Osteoblast (primary cell): Measurements from ENCODE around the gene LZTS2. TPM values are rescaled to one million over a fixed set of nuclear protein-coding genes. Genes with fewer than 3 reads are reported as not detected.

Experiments
- DNase-seq: peaks from one replicate; pipeline ENCODE4 v3.0.0; 2011; ENCODE audit warnings: low spot score, mixed read lengths; ENCODE audit not compliant: insufficient read length; ENCODE audit errors: missing footprints
- H2AFZ ChIP-seq: 2 replicates; pipeline ENCODE4 v1.6.0; 2011; ENCODE audit warnings: mild to moderate bottlenecking, low read length
- H3K27ac ChIP-seq: 2 replicates; pipeline ENCODE4 v1.5.1; 2011; ENCODE audit warnings: mild to moderate bottlenecking, low read depth, low read length, moderate library complexity
- H3K27me3 ChIP-seq: 2 replicates; pipeline ENCODE4 v1.6.0; 2012; ENCODE audit warnings: mild to moderate bottlenecking, control low read depth, inconsistent platforms, low read length, moderate library complexity; ENCODE audit not compliant: insufficient read depth
- H3K36me3 ChIP-seq: 2 replicates; pipeline ENCODE4 v1.5.1; 2011; ENCODE audit warnings: mild to moderate bottlenecking, low read length, control low read depth, moderate library complexity; ENCODE audit not compliant: insufficient read depth
- H3K4me1 ChIP-seq: 2 replicates; pipeline ENCODE4 v1.5.1; 2011; ENCODE audit warnings: mild to moderate bottlenecking, low read length, control low read depth, moderate library complexity; ENCODE audit not compliant: insufficient read depth
- H3K4me2 ChIP-seq: 2 replicates; pipeline ENCODE4 v1.6.0; 2011; ENCODE audit warnings: mild to moderate bottlenecking, low read length; ENCODE audit not compliant: insufficient read depth
- H3K4me3 ChIP-seq: fragments of 200-600 bp; sonication (generic); 3 replicates; pipeline ENCODE4 v1.5.1; 2012; ENCODE audit warnings: mild to moderate bottlenecking, low read length, inconsistent platforms; ENCODE audit not compliant: insufficient read depth
- H3K79me2 ChIP-seq: 2 replicates; pipeline ENCODE4 v1.6.0; 2012; ENCODE audit warnings: mild to moderate bottlenecking, low read length, control low read depth, inconsistent platforms; ENCODE audit not compliant: insufficient read depth
- H3K9me3 ChIP-seq: 2 replicates; pipeline ENCODE4 v1.5.1; 2011; ENCODE audit warnings: low read depth, low read length, control low read depth
- H4K20me1 ChIP-seq: 2 replicates; pipeline ENCODE4 v1.6.0; 2012; ENCODE audit warnings: mild to moderate bottlenecking, low read length, control low read depth; ENCODE audit not compliant: insufficient read depth
- total RNA-seq: library from RNA; depleted of rRNA; stranded (reverse); fragments of >200 nt; gene quantifications from 2 replicates; pipeline ENCODE4 v1.2.3, GENCODE V29; 2012
- TF ChIP-seq, protein P1 (sequence below): IDR thresholded peaks from 2 replicates; pipeline ENCODE4 v1.5.1; 2011; ENCODE audit warnings: mild to moderate bottlenecking, low read depth, low read length, moderate library complexity; ENCODE audit errors: extremely low read depth

Gene LZTS2
- total RNA-seq, 1 donor, result 127 TPM

DNA sequence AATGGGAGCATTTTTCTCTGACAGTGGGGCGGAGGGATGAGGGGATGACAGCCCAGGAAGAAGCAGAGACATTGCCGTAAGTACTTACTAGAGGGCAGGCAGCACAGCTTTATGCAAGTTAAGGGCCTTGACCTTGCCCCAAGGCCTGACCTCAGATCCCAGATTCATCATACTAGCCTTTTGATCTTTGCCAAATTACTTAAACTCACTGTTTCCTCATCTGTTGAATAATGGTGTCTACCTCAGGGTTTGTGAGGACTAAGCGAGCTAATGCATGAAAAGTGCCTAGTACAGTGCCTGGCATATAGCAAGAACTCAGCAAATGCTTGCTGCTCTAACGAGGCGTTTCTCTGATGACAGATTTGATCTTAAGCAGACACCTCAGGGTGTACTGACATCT lies 33.8 kb upstream of the LZTS2 start:
- Histone ChIP-seq H3K27ac (no peak overlapping the region), H3K4me2 (no peak overlapping the region), H3K4me1 (peaks cover 6% of the 10 kb centered on the region), H3K36me3 (peaks cover 38% of the 10 kb centered on the region), H3K27me3 (peaks cover 3% of the 10 kb centered on the region), H3K9me3 (no peaks in the 10 kb centered on the region), H4K20me1 (no peaks in the 10 kb centered on the region), H3K79me2 (no peaks in the 10 kb centered on the region), H3K4me3 (no peak overlapping the region), H2AFZ (no peak overlapping the region)
- no peak for DNase-seq
- TF ChIP-seq, protein P1, sequence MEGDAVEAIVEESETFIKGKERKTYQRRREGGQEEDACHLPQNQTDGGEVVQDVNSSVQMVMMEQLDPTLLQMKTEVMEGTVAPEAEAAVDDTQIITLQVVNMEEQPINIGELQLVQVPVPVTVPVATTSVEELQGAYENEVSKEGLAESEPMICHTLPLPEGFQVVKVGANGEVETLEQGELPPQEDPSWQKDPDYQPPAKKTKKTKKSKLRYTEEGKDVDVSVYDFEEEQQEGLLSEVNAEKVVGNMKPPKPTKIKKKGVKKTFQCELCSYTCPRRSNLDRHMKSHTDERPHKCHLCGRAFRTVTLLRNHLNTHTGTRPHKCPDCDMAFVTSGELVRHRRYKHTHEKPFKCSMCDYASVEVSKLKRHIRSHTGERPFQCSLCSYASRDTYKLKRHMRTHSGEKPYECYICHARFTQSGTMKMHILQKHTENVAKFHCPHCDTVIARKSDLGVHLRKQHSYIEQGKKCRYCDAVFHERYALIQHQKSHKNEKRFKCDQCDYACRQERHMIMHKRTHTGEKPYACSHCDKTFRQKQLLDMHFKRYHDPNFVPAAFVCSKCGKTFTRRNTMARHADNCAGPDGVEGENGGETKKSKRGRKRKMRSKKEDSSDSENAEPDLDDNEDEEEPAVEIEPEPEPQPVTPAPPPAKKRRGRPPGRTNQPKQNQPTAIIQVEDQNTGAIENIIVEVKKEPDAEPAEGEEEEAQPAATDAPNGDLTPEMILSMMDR, result no peak

DNA sequence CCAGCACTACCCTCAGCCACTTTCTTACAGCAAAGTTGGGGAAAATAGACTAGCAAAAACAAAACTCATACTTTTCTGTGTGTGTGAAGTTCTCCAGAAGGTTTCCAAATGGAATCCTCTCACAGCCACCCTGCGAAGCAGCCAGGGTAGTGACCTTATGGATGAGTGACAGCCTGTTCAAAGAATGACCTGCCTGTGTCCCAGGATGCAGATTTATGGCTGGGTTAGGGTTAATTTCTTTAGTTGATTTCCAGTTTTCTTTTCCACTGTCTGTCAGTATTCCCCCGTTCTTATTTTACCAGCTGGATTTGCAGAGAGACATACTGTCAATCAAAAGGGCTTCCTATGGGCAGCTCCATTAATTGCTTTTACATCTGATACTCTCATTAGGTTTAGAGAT lies 32.7 kb upstream of the LZTS2 start:
- no peaks in the 10 kb centered on the region for H4K20me1 ChIP-seq
- no peak overlapping the region for H3K4me2 ChIP-seq
- peaks cover 32% of the 10 kb centered on the region for H3K36me3 ChIP-seq
- TF ChIP-seq, protein P1, result no peak
- H3K27ac ChIP-seq, result no peak overlapping the region
- H3K27me3 ChIP-seq, result peaks cover 3% of the 10 kb centered on the region
- H2AFZ ChIP-seq, result no peak overlapping the region
- H3K4me3 ChIP-seq, result no peak overlapping the region
- no peaks in the 10 kb centered on the region for H3K79me2 ChIP-seq
- H3K4me1 ChIP-seq, result peaks cover 6% of the 10 kb centered on the region
- no peak for DNase-seq
- H3K9me3 ChIP-seq, result no peaks in the 10 kb centered on the region

DNA sequence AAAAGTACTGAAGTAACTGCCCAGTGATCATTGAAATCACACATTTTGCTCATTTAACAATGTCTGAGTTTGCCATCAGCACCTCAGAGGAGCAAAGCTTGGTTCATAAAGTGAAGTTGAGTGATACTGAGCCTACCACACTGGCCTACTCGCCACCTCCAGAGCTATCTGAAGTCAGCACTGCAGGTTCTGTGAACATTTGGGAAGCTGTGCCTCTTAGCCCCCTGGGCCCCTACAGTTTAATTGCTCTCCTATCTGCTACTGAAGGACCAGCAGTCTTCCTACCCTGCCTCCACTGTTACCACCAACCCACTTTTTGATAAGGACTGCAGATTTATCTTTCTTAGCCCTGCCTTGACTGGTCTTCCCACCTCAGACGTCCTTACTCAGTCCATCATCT lies 32.3 kb upstream of the LZTS2 start:
- H3K36me3 ChIP-seq, result peaks cover 28% of the 10 kb centered on the region
- H3K79me2 ChIP-seq, result no peaks in the 10 kb centered on the region
- no peaks in the 10 kb centered on the region for H4K20me1 ChIP-seq
- H2AFZ ChIP-seq, result no peak overlapping the region
- H3K9me3 ChIP-seq, result no peaks in the 10 kb centered on the region
- H3K27me3 ChIP-seq, result peaks cover 3% of the 10 kb centered on the region
- TF ChIP-seq, protein P1, result no peak
- H3K27ac ChIP-seq, result no peak overlapping the region
- H3K4me3 ChIP-seq, result no peak overlapping the region
- no peak overlapping the region for H3K4me2 ChIP-seq
- H3K4me1 ChIP-seq, result peaks cover 6% of the 10 kb centered on the region
- DNase-seq, result no peak

DNA sequence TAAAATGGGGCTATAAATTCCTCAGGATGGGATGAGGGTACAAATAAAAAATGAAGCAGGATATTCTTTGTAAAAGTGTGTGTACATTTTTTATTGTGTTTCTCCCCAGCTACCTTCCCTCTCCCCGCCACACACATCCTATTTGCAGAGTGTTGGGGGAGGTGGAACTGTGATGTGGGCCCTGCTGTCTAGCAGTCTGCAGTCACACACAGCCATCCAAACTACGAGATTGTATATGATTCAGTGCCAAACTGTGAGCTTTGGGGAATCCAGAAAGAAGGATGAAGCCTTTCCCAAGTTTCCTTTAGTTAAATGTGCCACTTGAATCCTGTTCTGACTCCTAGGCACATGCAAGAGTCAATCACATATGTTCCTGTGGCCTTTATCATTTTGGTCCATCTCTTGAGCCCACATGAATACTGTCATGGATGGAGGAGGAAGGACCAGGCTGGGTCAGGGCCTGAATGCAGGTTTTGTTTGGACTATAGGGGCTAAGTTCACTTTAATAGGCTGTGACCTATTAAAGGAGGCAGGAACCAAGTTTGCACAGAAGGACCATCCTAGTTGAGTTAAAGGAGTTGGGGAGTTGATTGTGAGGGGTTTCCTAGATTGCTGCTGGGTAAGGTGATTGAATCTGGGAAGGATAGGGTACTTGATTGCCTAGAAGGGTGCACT lies 31.4 kb upstream of the LZTS2 start:
- Histone ChIP-seq H3K27me3 (peaks cover 3% of the 10 kb centered on the region), H2AFZ (no peak overlapping the region), H3K79me2 (no peaks in the 10 kb centered on the region), H3K36me3 (peaks cover 19% of the 10 kb centered on the region), H3K9me3 (no peaks in the 10 kb centered on the region), H3K4me3 (no peak overlapping the region), H3K27ac (no peak overlapping the region), H3K4me2 (peak overlapping the region; percentile 93), H4K20me1 (no peaks in the 10 kb centered on the region), H3K4me1 (peaks cover 6% of the 10 kb centered on the region)
- no peak for DNase-seq
- TF ChIP-seq, protein P1, result no peak
